CD4-positive, alpha-beta T cell (primary cell): ENCODE data around the gene ZNRF1. TPM values are rescaled to one million over a fixed set of nuclear protein-coding genes. Genes with fewer than 3 reads are reported as not detected.

ENCODE experiments used
- ATAC-seq: fragments of 200-7000 bp; cut with Tn5 transposase; one replicate; pipeline ENCODE4 v1.10.0; 2022; ENCODE audit warnings: mild to moderate bottlenecking; ENCODE audit not compliant: poor library complexity
- CTCF ChIA-PET: fragments of 350-600 bp; sonication (Branson Sonifier 250); formaldehyde crosslinking; loops from one replicate; lab custom pipeline; 2021; ENCODE audit warnings: antibody characterized with exemption, inconsistent platforms; lab: Charles Lee
- POLR2A ChIA-PET: fragments of 350-600 bp; sonication (Branson Sonifier 250); formaldehyde crosslinking; loops from one replicate; lab custom pipeline; 2021; ENCODE audit warnings: antibody characterized with exemption, inconsistent platforms; lab: Charles Lee
- DNase-seq, 14 experiments: peaks; one replicate each; pipeline ENCODE4 v3.0.0-alpha.2; 2013 to 2020; ENCODE audit warnings: mixed read lengths in 2 of 14
- H3K27ac ChIP-seq, 2 donors: one replicate each; pipeline versions ENCODE4 v1.5.1 to v1.7.0; 2013; ENCODE audit warnings: low read length in 2 of 2, low read depth in 1 of 2, mild to moderate bottlenecking in 1 of 2
- H3K27me3 ChIP-seq, 2 experiments: 1 replicate in 1 of 2; 2 replicates in 1 of 2; pipeline versions ENCODE4 v1.6.1 to v1.7.0; 2013; ENCODE audit warnings: low read length in 2 of 2, control low read depth in 1 of 2, mild to moderate bottlenecking in 1 of 2, moderate library complexity in 1 of 2; ENCODE audit not compliant: insufficient read depth in 2 of 2, control insufficient read depth in 1 of 2
- H3K36me3 ChIP-seq: one replicate; pipeline ENCODE4 v1.6.1; 2013; ENCODE audit warnings: low read length, control low read depth; ENCODE audit not compliant: insufficient read depth
- H3K4me1 ChIP-seq: one replicate; pipeline ENCODE4 v1.6.1; 2013; ENCODE audit warnings: low read length, control low read depth; ENCODE audit not compliant: insufficient read depth
- H3K4me3 ChIP-seq: one replicate; pipeline ENCODE4 v1.5.1; 2013; ENCODE audit warnings: mild to moderate bottlenecking, low read length, moderate library complexity
- H3K9me3 ChIP-seq, 2 experiments: 1 replicate in 1 of 2; 2 replicates in 1 of 2; pipeline versions ENCODE4 v1.6.1 to v1.7.0; 2013; ENCODE audit warnings: low read length in 2 of 2, mild to moderate bottlenecking in 2 of 2, control low read depth in 1 of 2, moderate library complexity in 1 of 2; ENCODE audit not compliant: control insufficient read depth in 1 of 2, insufficient read depth in 1 of 2
- H3K27ac Mint-ChIP-seq: one replicate; pipeline ENCODE4 v1.8.0; 2020; ENCODE audit warnings: mixed read lengths
- H3K27me3 Mint-ChIP-seq: one replicate; pipeline ENCODE4 v1.8.0; 2021; ENCODE audit warnings: mixed read lengths
- H3K36me3 Mint-ChIP-seq: one replicate; pipeline ENCODE4 v1.8.0; 2021; ENCODE audit warnings: low read depth, mixed read lengths
- H3K4me1 Mint-ChIP-seq: one replicate; pipeline ENCODE4 v1.8.0; 2021; ENCODE audit warnings: low read depth, mixed read lengths
- H3K4me3 Mint-ChIP-seq: one replicate; pipeline ENCODE4 v1.8.0; 2020; ENCODE audit warnings: mild to moderate bottlenecking, mixed read lengths
- H3K9me3 Mint-ChIP-seq: one replicate; pipeline ENCODE4 v1.8.0; 2020; ENCODE audit warnings: mixed read lengths
- CTCF ChIP-seq: fragments of 200-600 bp; IDR thresholded peaks from one replicate; pipeline ENCODE4 v1.8.0; 2022; ENCODE audit warnings: antibody characterized with exemption, mild to moderate bottlenecking
- intact Hi-C, 2 experiments: fragments of 100-400 bp; cut with DNase I in 1 of 2; cut with micrococcal nuclease in 1 of 2; formaldehyde crosslinking; loops; one replicate each; pipeline versions ENCODE4 v1.15.1 to v1.9.0; 2023 to 2025; cut with DNase I, micrococcal nuclease
- total RNA-seq, 174 experiments: library from RNA in 2 of 174; stranded (reverse) in 2 of 174; gene quantifications; one replicate each; pipeline ENCODE4 v1.2.3 and lab custom pipeline; 2021 to 2026

ZNRF1 gene
- total RNA-seq, 2 experiments from 2014 or later: 2.8 to 4.0 TPM

GRCh38 chr16:75038036-75038858 lies 39.4 kb downstream of the ZNRF1 start:
- Histone ChIP-seq H3K4me3 (no peak overlapping the region), H3K27ac (no peak overlapping the region), H3K9me3 (no peaks in the 10 kb centered on the region), H3K36me3 (no peaks in the 10 kb centered on the region), H3K27me3 (no peaks in the 10 kb centered on the region), H3K4me1 (no peaks in the 10 kb centered on the region)
- no peak for DNase-seq
- Mint-ChIP-seq H3K27me3 (no peaks in the 10 kb centered on the region), H3K27ac (peak overlapping the region; percentile 64), H3K36me3 (no peaks in the 10 kb centered on the region), H3K9me3 (no peaks in the 10 kb centered on the region), H3K4me3 (peak overlapping the region; percentile 30), H3K4me1 (peaks cover 27% of the 10 kb centered on the region)
- intact Hi-C loops: no loop called here
- ChIA-PET POLR2A (interaction anchor here (0.9 kb wide), 1 partner anchor 54 kb away, joined by 3 read pairs; the partner anchor contains the start of gene WDR59), CTCF (no interaction called here)
- TF ChIP-seq CTCF: no peak
- ATAC-seq: no peak

- ChIA-PET CTCF (no interaction called here), POLR2A (no interaction called here)
- H3K4me1 ChIP-seq: no peaks in the 10 kb centered on the region
- no peaks in the 10 kb centered on the region for H3K36me3 Mint-ChIP-seq
- no peak overlapping the region for H3K27ac ChIP-seq
- TF ChIP-seq CTCF: no peak
- peaks cover 30% of the 10 kb centered on the region for H3K4me1 Mint-ChIP-seq
- DNase-seq (no peak), ATAC-seq (no peak)
- no peak overlapping the region for H3K27ac Mint-ChIP-seq
- no peak overlapping the region for H3K4me3 ChIP-seq
- intact Hi-C loops: no loop called here
- no peaks in the 10 kb centered on the region for H3K27me3 Mint-ChIP-seq
- no peaks in the 10 kb centered on the region for H3K36me3 ChIP-seq
- H3K9me3 ChIP-seq: no peaks in the 10 kb centered on the region
- no peak overlapping the region for H3K4me3 Mint-ChIP-seq
- no peaks in the 10 kb centered on the region for H3K9me3 Mint-ChIP-seq
- H3K27me3 ChIP-seq: no peaks in the 10 kb centered on the region
Measured at GRCh38 chr16:75039941-75040340, 41.1 kb downstream of the ZNRF1 start.

- Histone ChIP-seq H3K27me3 (no peaks in the 10 kb centered on the region), H3K4me1 (no peaks in the 10 kb centered on the region), H3K27ac (no peak overlapping the region), H3K36me3 (no peaks in the 10 kb centered on the region), H3K9me3 (no peaks in the 10 kb centered on the region), H3K4me3 (no peak overlapping the region)
- ChIA-PET POLR2A (no interaction called here), CTCF (no interaction called here)
- Mint-ChIP-seq H3K4me3 (no peak overlapping the region), H3K27ac (peak overlapping the region; percentile 55), H3K9me3 (no peaks in the 10 kb centered on the region), H3K27me3 (no peaks in the 10 kb centered on the region), H3K4me1 (peaks cover 28% of the 10 kb centered on the region), H3K36me3 (no peaks in the 10 kb centered on the region)
- ATAC-seq: no peak
- intact Hi-C loops: no loop called here
- TF ChIP-seq CTCF: no peak
- no peak for DNase-seq
Measured at GRCh38 chr16:75042426-75043174, 43.8 kb downstream of the ZNRF1 start.
